B cell (primary cell): Measurements from ENCODE around the gene TATDN3. TPM values are rescaled to one million over a fixed set of nuclear protein-coding genes. Genes with fewer than 3 reads are reported as not detected.
A peak's percentile ranks its signal among the peaks of the same experiment; 100 is the strongest.

Experiments used
- ATAC-seq: fragments of 200-7000 bp; cut with Tn5 transposase; one replicate; pipeline ENCODE4 v1.10.0; 2021; ENCODE audit warnings: low read depth, mild to moderate bottlenecking, moderate number of reproducible peaks, moderate library complexity
- CTCF ChIA-PET: fragments of 350-600 bp; sonication (Branson Sonifier 250); formaldehyde crosslinking; loops from one replicate; lab custom pipeline; 2021; ENCODE audit warnings: antibody characterized with exemption, inconsistent platforms; lab: Charles Lee
- POLR2A ChIA-PET: fragments of 350-600 bp; sonication (Branson Sonifier 250); formaldehyde crosslinking; loops from one replicate; lab custom pipeline; 2021; ENCODE audit warnings: antibody characterized with exemption; lab: Charles Lee
- DNase-seq: peaks from one replicate; pipeline ENCODE4 v3.0.0; 2013
- H2AFZ ChIP-seq: 2 replicates; pipeline ENCODE4 v1.6.1; 2012; ENCODE audit warnings: mild to moderate bottlenecking, low read depth, low read length; ENCODE audit not compliant: insufficient read depth, poor library complexity, severe bottlenecking
- H3K27ac ChIP-seq, 2 donors: 1 replicate in 1 of 2; 2 replicates in 1 of 2; pipeline ENCODE4 v1.5.1; 2012 to 2013; ENCODE audit warnings: low read length in 2 of 2, mild to moderate bottlenecking in 2 of 2, moderate library complexity in 1 of 2
- H3K27me3 ChIP-seq, 4 experiments: fragments of 200-600 bp in 1 of 4; sonication (generic) in 1 of 4; replicated peaks in 1 of 4; 1 replicate in 2 of 4; 2 replicates in 2 of 4; pipeline versions ENCODE4 v1.6.1 to v1.7.0; 2013 to 2016; ENCODE audit warnings: low read length in 3 of 4, mild to moderate bottlenecking in 2 of 4, mixed read lengths in 1 of 4, moderate library complexity in 1 of 4; ENCODE audit not compliant: insufficient read depth in 4 of 4, control insufficient read depth in 3 of 4; ENCODE audit errors: control extremely low read depth in 1 of 4
- H3K36me3 ChIP-seq, 2 experiments: replicated peaks in 1 of 2; 1 replicate in 1 of 2; 2 replicates in 1 of 2; pipeline versions ENCODE4 v1.6.1 to v1.7.1; 2013; ENCODE audit warnings: low read length in 1 of 2; ENCODE audit not compliant: insufficient read depth in 2 of 2, control insufficient read depth in 1 of 2; ENCODE audit errors: control extremely low read depth in 1 of 2, extremely low read depth in 1 of 2
- H3K4me1 ChIP-seq, 2 donors: fragments of 200-600 bp in 1 of 2; sonication (generic) in 1 of 2; 1 replicate in 1 of 2; 2 replicates in 1 of 2; pipeline versions ENCODE4 v1.5.1 to v1.6.1; 2013 to 2017; ENCODE audit warnings: low read length in 2 of 2; ENCODE audit not compliant: control insufficient read depth in 2 of 2, insufficient read depth in 2 of 2
- H3K4me2 ChIP-seq: replicated peaks from 2 replicates; pipeline ENCODE3; 2012; ENCODE audit warnings: mild to moderate bottlenecking, low read depth, low read length; ENCODE audit not compliant: poor library complexity, severe bottlenecking
- H3K4me3 ChIP-seq, 5 experiments: fragments of 200-600 bp in 1 of 5; sonication (generic) in 1 of 5; 1 replicate in 3 of 5; 2 replicates in 2 of 5; pipeline versions ENCODE4 v1.5.1 to v1.7.0; 2011 to 2016; ENCODE audit warnings: low read length in 4 of 5, mild to moderate bottlenecking in 4 of 5, low read depth in 2 of 5, control low read depth in 1 of 5, moderate library complexity in 1 of 5; ENCODE audit not compliant: insufficient read depth in 1 of 5; ENCODE audit errors: control extremely low read depth in 1 of 5, extremely low read depth in 1 of 5
- H3K79me2 ChIP-seq: fragments of 200-600 bp; sonication (generic); one replicate; pipeline ENCODE4 v1.6.0; 2016; ENCODE audit warnings: low read length; ENCODE audit not compliant: control insufficient read depth, insufficient read depth
- H3K9ac ChIP-seq: fragments of 200-600 bp; sonication (generic); 2 replicates; pipeline ENCODE4 v1.6.1; 2017; ENCODE audit warnings: mild to moderate bottlenecking, low read length, moderate library complexity
- H3K9me3 ChIP-seq, 3 donors: one replicate each; pipeline versions ENCODE4 v1.6.1 to v1.7.1; 2013; ENCODE audit warnings: low read length in 2 of 3; ENCODE audit not compliant: control insufficient read depth in 2 of 3, insufficient read depth in 1 of 3; ENCODE audit errors: control extremely low read depth in 1 of 3
- H4K20me1 ChIP-seq: 2 replicates; pipeline ENCODE4 v1.6.0; 2012; ENCODE audit warnings: mild to moderate bottlenecking, low read length; ENCODE audit not compliant: insufficient read depth, control insufficient read depth, poor library complexity, severe bottlenecking
- H3K27ac Mint-ChIP-seq: one replicate; pipeline ENCODE4 v1.8.0; 2021; ENCODE audit warnings: mixed read lengths
- H3K27me3 Mint-ChIP-seq: one replicate; pipeline ENCODE4 v1.8.0; 2021; ENCODE audit warnings: mixed read lengths
- H3K4me1 Mint-ChIP-seq: one replicate; pipeline ENCODE4 v1.8.0; 2021; ENCODE audit warnings: mixed read lengths
- H3K4me3 Mint-ChIP-seq: one replicate; pipeline ENCODE4 v1.8.0; 2021; ENCODE audit warnings: mixed read lengths
- H3K9me3 Mint-ChIP-seq: one replicate; pipeline ENCODE4 v1.8.0; 2022; ENCODE audit warnings: mixed read lengths; ENCODE audit not compliant: insufficient read depth
- EZH2 ChIP-seq: IDR thresholded peaks from 2 replicates; pipeline ENCODE4 v1.6.1; 2012; ENCODE audit warnings: borderline replicate concordance, low read depth, mild to moderate bottlenecking, moderate library complexity, low read length; ENCODE audit not compliant: insufficient read depth, poor library complexity, severe bottlenecking
- WGBS: methylation state at CpG from one replicate; pipeline ENCODE4 v1.1.5; 2013; ENCODE audit warnings: missing lambda C conversion rate; ENCODE audit not compliant: insufficient coverage; 5-methylcytosine and 5-hydroxymethylcytosine counted together
- intact Hi-C: fragments of 100-400 bp; cut with micrococcal nuclease; formaldehyde crosslinking; loops from one replicate; pipeline ENCODE4 v1.10.0; 2022
- polyA plus RNA-seq: library from polyadenylated mRNA; depleted of rRNA; stranded (reverse); fragments of >200 nt; gene quantifications from 2 replicates; pipeline ENCODE4 v1.2.3, GENCODE V29; 2012
- total RNA-seq, 2 donors: library from RNA; stranded (reverse); fragments of 120-200 nt in 1 of 2; gene quantifications; 1 replicate in 1 of 2; 2 replicates in 1 of 2; pipeline versions ENCODE4 v1.2.3 to v1.2.4, GENCODE V29; 2013 to 2022
- TF ChIP-seq, protein P1 (sequence below): fragments of 200-600 bp; IDR thresholded peaks from one replicate; pipeline ENCODE4 v1.8.0; 2022; ENCODE audit warnings: antibody characterized with exemption, mild to moderate bottlenecking

Gene TATDN3
- total and polyA plus RNA-seq, 2 donors (not counting 1 experiment from before 2014, with no cell fraction given) = 17.6 to 28.6 TPM

DNA sequence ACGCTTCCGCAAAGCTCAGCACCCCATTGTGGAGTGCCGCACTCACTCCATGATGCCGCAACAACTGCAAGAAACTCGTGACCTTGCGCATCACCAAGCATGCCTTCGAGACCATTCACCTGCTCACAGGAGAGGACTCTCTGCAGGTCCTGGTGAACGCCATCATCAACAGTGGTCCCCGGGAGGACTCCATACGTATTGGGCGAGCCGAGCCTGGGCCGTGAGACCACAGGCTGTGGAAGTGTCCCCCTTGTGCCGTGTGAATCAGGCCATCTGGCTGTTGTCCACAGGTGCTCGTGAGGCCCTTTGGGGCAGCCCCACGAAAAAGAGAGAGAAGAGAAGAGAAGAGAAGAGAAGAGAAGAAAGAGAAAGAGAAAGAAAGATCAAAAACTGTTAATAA lies 32.5 kb downstream of the TATDN3 start:
- no peaks in the 10 kb centered on the region for H3K27me3 Mint-ChIP-seq
- H2AFZ ChIP-seq = no peak overlapping the region
- H3K27me3 ChIP-seq = no peaks in the 10 kb centered on the region
- peaks cover 3 to 30% (median 11%) of the 10 kb centered on the region in 3 donors for H3K9me3 ChIP-seq
- no peaks in the 10 kb centered on the region for H3K36me3 ChIP-seq
- over 99% methylated on average over 15 of the region's 16 CpGs for WGBS
- DNase-seq (no peak), ATAC-seq (no peak)
- POLR2A ChIA-PET = interaction anchor here (0.7 kb wide), 1 partner anchor 31 kb away, joined by 6 read pairs; no protein-coding TSS in a partner anchor
- peaks cover 7 to 10% of the 10 kb centered on the region in 2 donors for H3K4me1 ChIP-seq
- no peak overlapping the region for H3K4me2 ChIP-seq
- H3K27ac ChIP-seq = no peak overlapping the region
- no peak overlapping the region for H3K9ac ChIP-seq
- CTCF ChIA-PET = no interaction called here
- peak overlapping the region; percentile 26 for H3K27ac Mint-ChIP-seq
- peaks cover 11% of the 10 kb centered on the region for H3K4me1 Mint-ChIP-seq
- no peaks in the 10 kb centered on the region for H4K20me1 ChIP-seq
- no peak overlapping the region for H3K4me3 ChIP-seq
- no peak overlapping the region for H3K4me3 Mint-ChIP-seq
- TF ChIP-seq, protein P1, sequence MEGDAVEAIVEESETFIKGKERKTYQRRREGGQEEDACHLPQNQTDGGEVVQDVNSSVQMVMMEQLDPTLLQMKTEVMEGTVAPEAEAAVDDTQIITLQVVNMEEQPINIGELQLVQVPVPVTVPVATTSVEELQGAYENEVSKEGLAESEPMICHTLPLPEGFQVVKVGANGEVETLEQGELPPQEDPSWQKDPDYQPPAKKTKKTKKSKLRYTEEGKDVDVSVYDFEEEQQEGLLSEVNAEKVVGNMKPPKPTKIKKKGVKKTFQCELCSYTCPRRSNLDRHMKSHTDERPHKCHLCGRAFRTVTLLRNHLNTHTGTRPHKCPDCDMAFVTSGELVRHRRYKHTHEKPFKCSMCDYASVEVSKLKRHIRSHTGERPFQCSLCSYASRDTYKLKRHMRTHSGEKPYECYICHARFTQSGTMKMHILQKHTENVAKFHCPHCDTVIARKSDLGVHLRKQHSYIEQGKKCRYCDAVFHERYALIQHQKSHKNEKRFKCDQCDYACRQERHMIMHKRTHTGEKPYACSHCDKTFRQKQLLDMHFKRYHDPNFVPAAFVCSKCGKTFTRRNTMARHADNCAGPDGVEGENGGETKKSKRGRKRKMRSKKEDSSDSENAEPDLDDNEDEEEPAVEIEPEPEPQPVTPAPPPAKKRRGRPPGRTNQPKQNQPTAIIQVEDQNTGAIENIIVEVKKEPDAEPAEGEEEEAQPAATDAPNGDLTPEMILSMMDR = no peak
- no peak for TF ChIP-seq EZH2
- H3K9me3 Mint-ChIP-seq = peaks cover 9% of the 10 kb centered on the region
- intact Hi-C loops = no loop called here
- H3K79me2 ChIP-seq = no peaks in the 10 kb centered on the region

DNA sequence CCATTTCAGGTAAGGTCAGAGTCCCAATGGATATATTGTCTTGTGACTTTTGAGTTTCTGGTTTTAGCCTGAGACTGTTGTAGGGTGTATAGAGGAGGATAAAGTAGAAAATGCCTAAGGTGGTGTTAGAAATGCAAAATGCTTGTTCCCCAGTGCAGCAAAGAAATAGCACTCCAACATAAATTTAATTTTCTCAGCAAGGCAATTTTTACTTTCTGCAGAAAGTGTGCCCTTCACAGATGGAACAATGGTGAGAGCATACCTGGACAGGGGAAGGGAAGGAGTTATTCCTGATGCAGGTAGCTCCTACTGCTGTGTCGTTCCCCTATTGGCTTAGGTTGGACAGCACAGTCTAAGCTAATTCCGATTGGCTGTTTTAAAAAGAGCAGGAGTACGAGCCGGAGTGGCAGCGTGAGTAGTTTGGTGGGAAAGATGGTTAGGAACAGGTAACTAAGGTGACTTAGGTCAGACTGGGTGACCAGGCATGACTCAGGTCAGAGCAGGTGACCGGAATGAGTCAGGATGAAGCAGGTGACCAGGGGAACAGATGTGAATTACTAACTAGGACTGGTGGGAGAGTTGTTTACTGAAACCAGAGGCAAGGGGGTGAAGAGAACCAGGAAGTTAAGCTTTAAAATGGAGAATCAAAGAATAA lies 34.2 kb downstream of the TATDN3 start:
- Mint-ChIP-seq H3K27ac (no peak overlapping the region), H3K27me3 (no peaks in the 10 kb centered on the region), H3K9me3 (peaks cover 9% of the 10 kb centered on the region), H3K4me3 (no peak overlapping the region), H3K4me1 (peaks cover under 1% of the 10 kb centered on the region)
- ATAC-seq = no peak
- Histone ChIP-seq H3K4me3 (no peak overlapping the region), H3K4me2 (no peak overlapping the region), H3K27me3 (no peaks in the 10 kb centered on the region), H3K79me2 (no peaks in the 10 kb centered on the region), H3K4me1 (no peaks in the 10 kb centered on the region), H2AFZ (no peak overlapping the region), H3K27ac (no peak overlapping the region), H3K36me3 (no peaks in the 10 kb centered on the region), H4K20me1 (no peaks in the 10 kb centered on the region), H3K9ac (no peak overlapping the region), H3K9me3 (peaks cover 3 to 30% (median 11%) of the 10 kb centered on the region in 3 donors)
- WGBS = 100% methylated on average over 6 of the region's 6 CpGs
- ChIA-PET CTCF (no interaction called here), POLR2A (no interaction called here)
- DNase-seq = no peak
- TF ChIP-seq, protein P1 = no peak
- no peak for TF ChIP-seq EZH2
- intact Hi-C loops = no loop called here
